Posterior vena cava (tissue), 2 donors: Measurements from ENCODE around the gene ALS2CL. TPM values are rescaled to one million over a fixed set of nuclear protein-coding genes. Genes with fewer than 3 reads are reported as not detected.

ENCODE experiments used
- DNase-seq: peaks from one replicate; pipeline ENCODE4 v3.0.0-alpha.2; 2020; ENCODE audit warnings: low spot score
- intact Hi-C, 2 donors: fragments of 100-400 bp; cut with DNase I; formaldehyde crosslinking; loops; one replicate each; pipeline versions ENCODE4 v1.14.1 to v1.14.2; 2022 to 2023
- total RNA-seq, 2 donors: library from RNA; stranded (reverse); fragmentation: NEBNext Ultra II Directional; extraction: Animal tissue kit (Norgen Biotek cat#: 25700); gene quantifications; one replicate each; pipeline ENCODE4 v1.2.1, GENCODE V29; 2021
- donor health status: DM: yes; HTN: yes; CAD: no.
- donor health status: DM: yes; HTN: yes; CAD: no.

ALS2CL gene
- total RNA-seq, 2 donors from 2014 or later, result 12.1 to 12.5 TPM

DNA sequence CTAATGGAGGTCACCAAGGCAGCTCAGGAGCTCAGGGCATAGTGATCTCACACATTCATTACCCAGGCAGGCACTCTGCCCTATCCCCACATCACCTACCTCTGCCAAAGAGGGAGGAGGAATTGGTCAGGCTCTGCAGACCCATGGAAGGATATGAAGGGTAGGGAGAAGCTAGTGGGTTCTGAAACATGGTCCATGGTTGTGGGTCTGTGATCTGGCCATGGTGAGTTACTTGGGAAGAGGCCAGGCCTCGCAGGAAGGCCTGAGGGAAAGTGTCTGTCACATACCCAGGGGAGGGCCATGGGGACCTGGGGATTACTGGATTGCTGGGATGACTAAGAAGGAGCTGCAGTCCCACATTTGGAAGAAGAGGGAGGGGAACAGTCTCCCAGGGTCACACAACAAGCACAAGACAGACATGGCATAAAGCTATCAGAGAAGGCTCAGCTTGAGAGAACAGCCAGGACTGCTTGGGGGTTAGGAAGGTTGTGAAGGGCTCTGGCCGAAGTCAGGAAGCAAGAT is 25.6 kb upstream of the ALS2CL start:
- peak; percentile 30 for DNase-seq
- intact Hi-C loops, result loop anchor here in 1 of 2 donors (10.0 kb wide), 1 partner anchor 276 kb away; no protein-coding TSS in a partner anchor

- intact Hi-C loops, result loop anchor here in 1 of 2 donors (10.0 kb wide), 1 partner anchor 277 kb away; no protein-coding TSS in a partner anchor
- peak; percentile 71 for DNase-seq
These were observed 24.2 kb upstream of the ALS2CL start, which contains the start of gene PRSS50 for GRCh38 chr3:46717447-46718231. TSS of gene PRSS50 (minus strand) at chr3:46717869. CDS start at chr3:46717824, 45 bp downstream.

DNA sequence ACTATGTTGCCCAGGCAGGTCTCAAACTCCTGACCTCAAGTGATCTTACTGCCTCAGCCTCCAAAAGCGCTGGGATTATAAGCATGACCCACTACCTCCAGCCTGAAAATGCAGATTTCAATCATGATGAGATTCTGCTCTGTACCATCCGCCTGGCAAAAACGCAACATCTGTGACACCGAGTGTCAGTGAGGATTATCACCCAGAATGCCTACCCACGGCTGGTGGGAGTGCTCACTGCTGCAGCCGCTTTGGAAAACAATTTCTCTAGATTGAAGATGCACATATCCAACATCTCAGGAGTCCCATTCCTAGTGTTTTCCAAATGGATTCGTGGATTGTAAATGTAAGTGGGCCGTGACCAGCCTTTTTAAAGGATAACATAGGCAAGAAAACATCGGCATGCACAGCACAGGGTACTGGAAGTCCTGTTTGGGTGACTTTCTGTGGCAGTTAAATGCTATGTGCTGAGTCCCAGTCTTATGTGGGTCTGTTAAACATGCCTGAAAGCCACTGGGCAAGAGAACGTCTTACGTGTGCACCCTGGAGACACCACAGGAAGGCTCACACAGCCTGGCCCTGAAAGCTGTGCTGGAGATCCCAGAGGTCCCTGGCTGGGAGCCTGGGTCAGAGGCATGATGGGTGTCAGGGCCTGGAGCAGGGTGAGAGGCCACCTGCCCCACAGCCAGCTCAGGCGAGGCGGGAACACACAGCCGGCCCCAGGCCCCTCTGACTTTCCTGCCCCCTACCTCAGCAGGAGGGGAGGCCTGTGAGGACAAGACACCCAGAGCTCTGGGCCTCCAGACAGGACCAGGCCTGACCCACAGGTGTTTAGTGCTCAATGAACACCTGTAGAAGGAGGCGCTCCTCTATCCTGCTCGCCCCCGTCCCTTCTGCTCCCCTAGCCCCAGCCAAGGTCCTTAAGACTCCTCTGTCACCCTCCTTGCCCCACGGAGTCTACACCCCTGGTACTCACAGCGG is 23.3 kb upstream of the ALS2CL start:
- intact Hi-C loops, result loop anchor here in 1 of 2 donors (10.0 kb wide), 1 partner anchor 278 kb away; no protein-coding TSS in a partner anchor
- peak; percentile 26 for DNase-seq

DNA sequence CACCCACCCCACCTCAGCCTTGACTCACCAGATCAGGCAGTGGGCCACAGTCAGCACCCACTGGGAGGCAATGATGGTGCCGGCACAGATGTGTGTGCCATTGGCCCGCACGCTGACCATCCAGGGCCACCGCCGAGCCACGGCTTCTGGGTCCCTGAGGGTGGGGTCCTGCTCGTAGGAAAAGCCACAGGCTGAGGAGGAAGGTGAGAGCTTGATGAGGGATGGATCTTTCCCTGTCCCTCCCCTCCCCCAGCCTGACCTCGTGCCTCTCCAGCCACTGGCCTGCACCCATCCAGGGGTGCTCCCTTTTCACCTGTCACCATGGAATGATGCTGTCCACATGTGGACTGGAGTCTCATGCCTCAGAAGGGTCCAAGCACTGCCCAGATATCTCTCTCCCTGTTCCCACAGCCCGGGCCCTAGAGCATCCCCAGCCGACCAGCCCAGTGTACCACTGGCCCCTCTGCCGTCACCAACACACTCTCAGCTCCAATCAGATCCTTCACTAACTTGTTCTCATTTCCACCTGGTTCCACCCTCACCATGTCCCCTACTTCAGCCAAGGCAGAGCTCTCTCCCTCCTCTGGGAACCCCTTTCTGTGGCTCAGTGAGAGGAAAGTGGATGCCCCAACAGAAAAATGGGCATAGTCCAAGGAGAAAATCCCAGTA is 22.2 kb upstream of the ALS2CL start:
- peak; percentile 54 for DNase-seq
- intact Hi-C loops, result loop anchor here in 1 of 2 donors (10.0 kb wide), 1 partner anchor 279 kb away; no protein-coding TSS in a partner anchor

- intact Hi-C loops, result loop anchor here (5.0 to 10.0 kb wide), 2 partner anchors 280 to 1082 kb away; no protein-coding TSS in a partner anchor
- DNase-seq, result peak; percentile 52
These were observed 21.4 kb upstream of the ALS2CL start for GRCh38 chr3:46714728-46715506.

DNA sequence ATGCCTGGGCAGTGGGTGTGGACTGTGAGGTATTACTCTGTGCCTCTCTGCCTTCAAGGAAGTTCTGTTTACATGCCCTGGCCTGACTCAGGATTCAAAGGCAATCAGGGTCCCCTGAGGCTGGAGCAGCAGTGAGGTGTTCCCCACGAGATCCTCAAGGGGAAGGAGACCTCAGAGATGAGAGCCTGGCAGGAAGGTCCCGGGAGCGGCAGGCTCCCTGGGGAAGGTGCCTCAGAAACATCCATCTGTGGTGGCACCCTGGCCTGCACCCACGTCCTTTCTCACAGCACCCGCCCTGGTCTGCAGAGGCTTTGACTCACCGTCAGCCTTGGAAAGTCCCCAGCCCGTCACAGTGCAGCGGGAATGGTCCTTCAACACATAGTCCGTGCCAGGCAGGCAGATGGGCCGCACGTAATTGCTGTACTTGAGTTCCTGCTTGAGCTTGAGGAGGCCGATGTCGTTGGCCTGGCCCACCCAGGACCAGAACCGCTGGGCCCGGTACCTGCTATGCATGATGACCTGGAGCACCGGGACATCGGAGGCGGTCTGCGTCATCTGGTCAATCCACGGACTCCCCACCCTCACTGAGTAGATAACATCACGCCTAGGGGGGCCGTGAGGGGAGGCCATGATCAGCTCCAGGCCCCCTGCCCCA is 20.5 kb upstream of the ALS2CL start:
- peak; percentile 82 for DNase-seq
- intact Hi-C loops, result loop anchor here (5.0 to 10.0 kb wide), 2 partner anchors 281 to 1083 kb away; no protein-coding TSS in a partner anchor

- intact Hi-C loops, result loop anchor here (5.0 to 10.0 kb wide), 2 partner anchors 282 to 1084 kb away; no protein-coding TSS in a partner anchor
- peak; percentile 71 for DNase-seq
These were observed 19.8 kb upstream of the ALS2CL start for GRCh38 chr3:46713050-46713897.

DNA sequence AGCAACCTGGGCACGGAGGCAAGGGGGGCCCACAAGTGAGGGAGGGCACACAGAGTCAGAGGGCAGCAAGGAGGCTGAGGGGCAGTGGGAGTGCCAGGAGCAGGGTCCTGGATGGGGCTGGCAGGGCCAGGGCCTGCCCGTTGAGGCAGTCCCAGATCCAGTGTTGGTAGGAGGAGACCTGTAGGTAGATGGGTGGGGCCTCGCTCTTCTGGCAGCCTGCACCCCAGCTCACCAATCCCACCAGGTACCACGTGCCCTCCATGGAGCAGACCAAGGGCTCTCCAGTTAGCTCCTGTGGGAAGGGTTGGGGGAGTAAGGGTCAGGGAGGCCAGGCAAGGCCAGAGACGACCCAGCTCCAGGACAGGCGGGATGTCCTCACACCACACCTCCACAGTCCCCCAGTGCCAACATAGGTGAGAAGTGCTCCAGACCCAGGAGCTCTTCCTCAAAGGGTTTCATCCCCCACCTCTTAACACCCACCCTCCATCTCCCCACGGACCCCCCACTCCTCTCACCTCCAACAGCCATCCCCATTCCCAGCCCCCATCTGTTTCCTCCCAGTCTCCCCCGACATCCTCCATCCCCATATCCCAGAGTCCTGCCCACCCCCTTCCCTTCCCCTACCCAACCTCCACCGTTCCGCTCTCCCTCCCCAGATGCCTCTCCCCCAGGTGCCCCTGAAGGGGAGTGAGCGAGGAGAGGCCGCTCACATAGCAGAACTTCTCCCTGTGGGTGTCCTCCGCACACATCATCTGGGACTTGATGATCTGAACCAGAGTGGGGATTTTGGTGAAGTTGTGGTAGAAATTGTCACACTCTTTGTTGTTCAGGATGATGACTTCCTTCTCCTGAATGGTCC is 18.9 kb upstream of the ALS2CL start:
- peak; percentile 67 for DNase-seq
- intact Hi-C loops, result loop anchor here (5.0 to 10.0 kb wide), 2 partner anchors 282 to 1085 kb away; no protein-coding TSS in a partner anchor

- peak; percentile 37 for DNase-seq
- intact Hi-C loops, result loop anchor here (5.0 to 10.0 kb wide), 2 partner anchors 283 to 1086 kb away; no protein-coding TSS in a partner anchor
These were observed 18.3 kb upstream of the ALS2CL start for GRCh38 chr3:46711760-46712159.

GRCh38 chr3:46711305-46711704 is 17.8 kb upstream of the ALS2CL start:
- intact Hi-C loops, result loop anchor here (5.0 to 10.0 kb wide), 2 partner anchors 283 to 1086 kb away; no protein-coding TSS in a partner anchor
- DNase-seq, result peak; percentile 64

GRCh38 chr3:46710671-46711295 is 17.3 kb upstream of the ALS2CL start:
- DNase-seq, result peak; percentile 28
- intact Hi-C loops, result loop anchor here (5.0 to 10.0 kb wide), 2 partner anchors 284 to 1087 kb away; no protein-coding TSS in a partner anchor

- peak; percentile 65 for DNase-seq
These were observed 16.8 kb upstream of the ALS2CL start for GRCh38 chr3:46710229-46710628.

GRCh38 chr3:46709721-46710120 is 16.2 kb upstream of the ALS2CL start:
- peak; percentile 51 for DNase-seq
- intact Hi-C loops, result loop anchor here (5.0 to 10.0 kb wide), 6 partner anchors 155 to 1088 kb away; partner anchors contain the start of gene MYL3 (in 1 of the 2)

More at GRCh38 chr3:46710229-46710628, 16.8 kb upstream of the ALS2CL start:
- intact Hi-C loops, result loop anchor here (5.0 to 10.0 kb wide), 2 partner anchors 285 to 1087 kb away; no protein-coding TSS in a partner anchor

GRCh38 chr3:46709157-46709654 is 15.7 kb upstream of the ALS2CL start:
- intact Hi-C loops, result loop anchor here (5.0 to 10.0 kb wide), 4 partner anchors 156 to 616 kb away; partner anchors contain the start of gene MYL3 (in 1 of the 2)
- DNase-seq, result no peak
